Nephron progenitor cell (in vitro differentiated cells): Measurements from ENCODE around the gene WDR72.

Experiments used
- DNase-seq: peaks from one replicate; pipeline ENCODE4 v3.0.0; 2021
- H3K27ac Mint-ChIP-seq: 2 replicates; pipeline ENCODE4 v1.8.0; 2021; ENCODE audit warnings: mild to moderate bottlenecking, moderate library complexity, mixed read lengths
- H3K27me3 Mint-ChIP-seq: 2 replicates; pipeline ENCODE4 v1.8.0; 2021; ENCODE audit warnings: mild to moderate bottlenecking, low read depth, mixed read lengths; ENCODE audit not compliant: poor library complexity
- H3K36me3 Mint-ChIP-seq: 2 replicates; pipeline ENCODE4 v1.8.0; 2021; ENCODE audit warnings: low read depth, mixed read lengths
- H3K4me1 Mint-ChIP-seq: 2 replicates; pipeline ENCODE4 v1.8.0; 2021; ENCODE audit warnings: mixed read lengths
- H3K4me3 Mint-ChIP-seq: 2 replicates; pipeline ENCODE4 v1.8.0; 2021; ENCODE audit warnings: mild to moderate bottlenecking, moderate library complexity, mixed read lengths
- H3K9me3 Mint-ChIP-seq: 2 replicates; pipeline ENCODE4 v1.8.0; 2021; ENCODE audit warnings: mild to moderate bottlenecking, moderate library complexity, mixed read lengths
- TF ChIP-seq, protein P1 (sequence below): fragments of 200-600 bp; sonication (generic); IDR thresholded peaks from 2 replicates; pipeline ENCODE4 v1.5.0; 2021; ENCODE audit warnings: antibody characterized with exemption

Gene WDR72

DNA sequence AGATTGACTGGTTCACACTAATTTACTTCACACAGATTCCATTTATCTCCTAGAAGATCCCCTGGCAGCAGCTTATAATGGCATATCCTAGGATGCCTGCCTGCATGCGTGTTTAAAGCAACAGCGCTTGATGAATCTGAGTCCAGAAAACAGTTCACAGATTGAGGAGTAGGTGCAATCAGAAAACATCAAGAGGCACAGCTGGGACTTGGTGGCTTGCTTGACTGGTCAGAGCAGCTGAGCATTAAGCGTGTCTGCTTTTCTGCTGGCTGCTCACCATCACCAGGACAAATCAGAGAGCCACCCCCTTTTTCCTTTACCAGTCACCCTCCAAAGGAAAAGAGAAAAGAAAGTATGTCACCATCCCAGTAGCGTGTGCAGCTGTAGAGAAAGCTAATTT lies 223.6 kb downstream of the WDR72 start:
- Mint-ChIP-seq H3K27ac (peak overlapping the region; percentile 77), H3K27me3 (peaks cover 5% of the 10 kb centered on the region), H3K4me1 (peaks cover 36% of the 10 kb centered on the region), H3K36me3 (peaks cover 6% of the 10 kb centered on the region), H3K9me3 (peaks cover 6% of the 10 kb centered on the region), H3K4me3 (no peak overlapping the region)
- TF ChIP-seq, protein P1, sequence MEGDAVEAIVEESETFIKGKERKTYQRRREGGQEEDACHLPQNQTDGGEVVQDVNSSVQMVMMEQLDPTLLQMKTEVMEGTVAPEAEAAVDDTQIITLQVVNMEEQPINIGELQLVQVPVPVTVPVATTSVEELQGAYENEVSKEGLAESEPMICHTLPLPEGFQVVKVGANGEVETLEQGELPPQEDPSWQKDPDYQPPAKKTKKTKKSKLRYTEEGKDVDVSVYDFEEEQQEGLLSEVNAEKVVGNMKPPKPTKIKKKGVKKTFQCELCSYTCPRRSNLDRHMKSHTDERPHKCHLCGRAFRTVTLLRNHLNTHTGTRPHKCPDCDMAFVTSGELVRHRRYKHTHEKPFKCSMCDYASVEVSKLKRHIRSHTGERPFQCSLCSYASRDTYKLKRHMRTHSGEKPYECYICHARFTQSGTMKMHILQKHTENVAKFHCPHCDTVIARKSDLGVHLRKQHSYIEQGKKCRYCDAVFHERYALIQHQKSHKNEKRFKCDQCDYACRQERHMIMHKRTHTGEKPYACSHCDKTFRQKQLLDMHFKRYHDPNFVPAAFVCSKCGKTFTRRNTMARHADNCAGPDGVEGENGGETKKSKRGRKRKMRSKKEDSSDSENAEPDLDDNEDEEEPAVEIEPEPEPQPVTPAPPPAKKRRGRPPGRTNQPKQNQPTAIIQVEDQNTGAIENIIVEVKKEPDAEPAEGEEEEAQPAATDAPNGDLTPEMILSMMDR: no peak
- DNase-seq: no peak

DNA sequence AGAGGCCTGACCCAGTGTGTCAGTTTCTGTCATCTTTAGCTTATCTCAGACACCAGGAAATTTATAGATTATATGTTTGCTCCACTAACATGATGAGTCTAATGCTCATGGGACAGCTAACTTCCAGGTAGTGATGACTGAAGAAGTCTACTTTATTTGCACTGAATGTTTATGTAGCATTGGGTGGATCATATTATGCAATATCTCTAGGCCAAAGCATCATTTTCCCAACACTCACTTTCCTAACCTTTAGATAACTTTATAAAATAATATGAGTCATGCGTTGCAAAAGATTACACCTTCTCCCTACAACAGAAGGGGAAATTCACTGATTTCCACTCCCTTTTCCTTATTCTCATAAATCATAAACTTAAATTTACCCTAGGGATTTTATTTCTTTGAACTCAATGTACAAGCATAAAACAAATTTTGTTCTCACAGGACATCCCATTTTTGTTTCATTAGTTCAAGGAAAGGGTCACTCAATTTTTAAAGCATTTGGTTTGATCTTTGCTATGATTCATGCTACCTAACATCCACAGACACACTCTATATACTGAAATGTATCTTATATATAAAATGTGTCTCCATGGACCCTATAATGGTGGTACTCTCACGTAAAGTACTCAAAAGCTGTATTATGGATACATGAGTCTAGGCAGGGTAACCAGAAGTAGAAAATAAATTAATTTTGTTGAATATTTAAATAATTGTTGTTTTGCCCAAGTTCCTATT lies 225.2 kb downstream of the WDR72 start:
- no peak for DNase-seq
- TF ChIP-seq, protein P1: no peak
- H3K27ac Mint-ChIP-seq: no peak overlapping the region
- H3K4me3 Mint-ChIP-seq: no peak overlapping the region
- peaks cover 45% of the 10 kb centered on the region for H3K4me1 Mint-ChIP-seq
- no peaks in the 10 kb centered on the region for H3K27me3 Mint-ChIP-seq
- H3K9me3 Mint-ChIP-seq: no peaks in the 10 kb centered on the region
- H3K36me3 Mint-ChIP-seq: no peaks in the 10 kb centered on the region

DNA sequence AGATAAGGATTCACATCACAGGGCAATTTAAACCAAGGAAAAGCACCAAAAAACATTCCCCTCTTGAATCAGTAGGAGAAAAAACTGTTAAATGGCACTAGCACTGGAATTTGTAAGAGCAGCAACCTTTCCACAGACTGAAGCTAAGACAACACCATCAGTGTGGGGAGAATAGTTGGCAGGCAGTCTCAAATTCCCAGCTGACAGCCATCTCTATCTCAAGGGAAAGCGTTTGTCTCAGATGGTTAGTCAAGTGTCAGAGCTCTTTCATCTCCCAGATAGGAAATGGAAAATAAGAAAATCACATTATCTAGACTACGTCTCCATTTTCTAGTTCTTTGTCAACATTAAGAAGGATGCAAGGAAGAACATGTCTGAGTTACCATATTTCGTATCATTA lies 228.7 kb downstream of the WDR72 start:
- H3K27ac Mint-ChIP-seq: peak overlapping the region; percentile 26
- peak; percentile 16 for DNase-seq
- no peaks in the 10 kb centered on the region for H3K9me3 Mint-ChIP-seq
- H3K4me3 Mint-ChIP-seq: no peak overlapping the region
- peaks cover 32% of the 10 kb centered on the region for H3K4me1 Mint-ChIP-seq
- TF ChIP-seq, protein P1: no peak
- no peaks in the 10 kb centered on the region for H3K36me3 Mint-ChIP-seq
- no peaks in the 10 kb centered on the region for H3K27me3 Mint-ChIP-seq

DNA sequence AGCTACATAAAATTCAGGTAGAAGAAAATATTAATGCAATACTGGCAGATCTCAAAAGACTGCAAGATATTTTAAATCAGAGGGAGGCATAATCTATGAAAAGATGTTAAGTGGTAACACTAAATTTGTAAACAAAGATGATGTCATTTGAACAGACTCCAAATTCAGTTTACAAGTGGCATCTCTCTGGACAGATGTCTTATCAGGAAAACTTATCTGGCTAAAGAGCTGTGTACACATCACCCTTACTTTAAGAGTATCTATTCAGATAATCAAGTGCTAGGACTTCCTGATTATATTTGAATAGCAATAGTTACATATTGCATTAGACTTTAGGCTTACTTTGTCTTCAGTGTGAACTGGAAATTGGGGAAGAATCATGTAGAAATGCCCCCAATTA lies 231.5 kb downstream of the WDR72 start:
- Mint-ChIP-seq H3K27me3 (no peaks in the 10 kb centered on the region), H3K4me1 (peaks cover 25% of the 10 kb centered on the region), H3K27ac (no peak overlapping the region), H3K36me3 (no peaks in the 10 kb centered on the region), H3K9me3 (no peaks in the 10 kb centered on the region), H3K4me3 (no peak overlapping the region)
- no peak for DNase-seq
- TF ChIP-seq, protein P1: no peak

DNA sequence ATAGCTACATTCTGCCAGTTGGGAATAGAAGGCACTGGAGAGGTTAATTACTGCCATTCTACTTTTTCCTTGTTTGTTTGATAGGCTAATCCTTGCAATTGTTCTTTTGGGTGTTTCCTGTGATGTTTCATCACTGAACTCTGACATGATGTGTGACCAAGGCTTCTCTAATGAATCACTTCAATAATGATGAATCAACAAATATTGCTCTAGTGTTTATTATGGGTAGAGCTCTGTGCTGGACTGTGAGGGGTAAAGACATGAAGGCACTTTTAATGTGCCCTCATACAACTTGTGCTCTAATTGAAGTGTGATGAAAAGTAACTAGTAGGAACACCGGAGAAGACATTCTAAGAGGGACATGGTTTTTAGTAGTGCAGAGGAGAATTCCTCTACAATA lies 233.6 kb downstream of the WDR72 start:
- TF ChIP-seq, protein P1: no peak
- Mint-ChIP-seq H3K36me3 (no peaks in the 10 kb centered on the region), H3K4me1 (peaks cover 16% of the 10 kb centered on the region), H3K4me3 (no peak overlapping the region), H3K9me3 (no peaks in the 10 kb centered on the region), H3K27ac (no peak overlapping the region), H3K27me3 (no peaks in the 10 kb centered on the region)
- DNase-seq: no peak

DNA sequence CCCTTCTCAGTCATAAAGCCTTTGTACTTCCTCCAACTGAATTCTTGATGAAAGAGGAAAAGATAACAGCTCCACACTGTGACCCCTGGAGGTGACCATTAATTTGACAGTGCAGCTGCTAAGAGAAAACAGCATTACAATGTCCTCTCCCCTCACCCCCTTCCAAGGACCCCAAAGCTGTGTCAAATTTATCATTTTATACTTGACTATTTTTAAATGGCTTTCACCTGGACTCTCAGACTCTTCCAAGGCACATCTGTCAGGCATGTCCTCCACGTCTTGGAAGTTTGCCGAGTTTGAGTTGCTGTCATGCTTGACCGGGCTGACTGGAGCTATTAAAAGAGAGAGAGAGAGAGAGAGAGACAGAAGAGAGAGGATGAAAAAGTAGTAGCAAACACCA lies 236.5 kb downstream of the WDR72 start:
- no peak overlapping the region for H3K27ac Mint-ChIP-seq
- no peak overlapping the region for H3K4me3 Mint-ChIP-seq
- H3K9me3 Mint-ChIP-seq: no peaks in the 10 kb centered on the region
- H3K4me1 Mint-ChIP-seq: peaks cover 5% of the 10 kb centered on the region
- peak; percentile 30 for DNase-seq
- no peaks in the 10 kb centered on the region for H3K27me3 Mint-ChIP-seq
- H3K36me3 Mint-ChIP-seq: no peaks in the 10 kb centered on the region
- TF ChIP-seq, protein P1: no peak
